T-helper 1 cell (primary cell): ENCODE data around the gene RPL10.
"Not testable (repeated sequence)": the region's sequence is repeated elsewhere in the genome, so short reads cannot be mapped to it uniquely, and the experiment has no call there.

ENCODE experiments used
- DNase-seq, 5 donors: peaks; one replicate each; pipeline ENCODE4 v3.0.0-alpha.2; 2012 to 2020

The RPL10 gene

DNA sequence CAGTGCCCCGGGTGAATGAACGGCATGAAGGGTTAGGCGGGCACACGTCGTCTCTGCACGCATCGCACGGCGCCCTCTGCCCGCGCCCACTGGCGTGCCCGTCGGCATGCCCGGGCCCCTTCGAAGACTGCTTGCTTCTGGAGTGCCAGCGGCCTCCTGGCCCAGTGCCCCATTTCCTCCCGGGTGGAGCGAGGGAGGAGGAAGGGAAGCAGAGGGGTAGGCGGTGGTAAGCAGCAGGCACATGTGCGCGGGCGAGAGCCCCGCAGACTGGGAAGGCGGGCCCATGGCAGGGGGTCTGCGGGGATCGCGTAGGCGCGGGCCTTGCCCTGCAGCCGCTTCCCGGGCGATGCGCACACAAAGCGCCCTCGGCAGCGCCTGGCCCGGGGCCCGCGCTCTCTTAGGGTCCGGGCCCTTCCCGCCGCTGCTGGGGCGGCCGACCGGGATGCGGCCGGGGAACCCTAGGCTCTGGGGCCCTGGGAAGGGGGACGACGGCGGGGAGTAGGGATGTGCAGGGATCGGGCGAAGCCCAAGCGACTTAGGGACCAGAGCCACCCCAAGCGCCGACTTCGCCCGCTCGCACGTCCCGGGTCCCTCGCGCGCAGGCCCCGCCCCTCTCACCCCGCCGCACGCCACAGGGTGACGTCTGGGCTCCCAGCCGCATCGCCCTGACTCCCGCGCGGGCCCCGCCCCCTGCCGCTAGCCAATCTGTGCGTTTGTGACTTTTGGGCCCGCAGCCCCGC lies 19.9 kb upstream of the RPL10 start:
- peak in 2 of 5 donors; percentile 27 to 40 for DNase-seq

DNA sequence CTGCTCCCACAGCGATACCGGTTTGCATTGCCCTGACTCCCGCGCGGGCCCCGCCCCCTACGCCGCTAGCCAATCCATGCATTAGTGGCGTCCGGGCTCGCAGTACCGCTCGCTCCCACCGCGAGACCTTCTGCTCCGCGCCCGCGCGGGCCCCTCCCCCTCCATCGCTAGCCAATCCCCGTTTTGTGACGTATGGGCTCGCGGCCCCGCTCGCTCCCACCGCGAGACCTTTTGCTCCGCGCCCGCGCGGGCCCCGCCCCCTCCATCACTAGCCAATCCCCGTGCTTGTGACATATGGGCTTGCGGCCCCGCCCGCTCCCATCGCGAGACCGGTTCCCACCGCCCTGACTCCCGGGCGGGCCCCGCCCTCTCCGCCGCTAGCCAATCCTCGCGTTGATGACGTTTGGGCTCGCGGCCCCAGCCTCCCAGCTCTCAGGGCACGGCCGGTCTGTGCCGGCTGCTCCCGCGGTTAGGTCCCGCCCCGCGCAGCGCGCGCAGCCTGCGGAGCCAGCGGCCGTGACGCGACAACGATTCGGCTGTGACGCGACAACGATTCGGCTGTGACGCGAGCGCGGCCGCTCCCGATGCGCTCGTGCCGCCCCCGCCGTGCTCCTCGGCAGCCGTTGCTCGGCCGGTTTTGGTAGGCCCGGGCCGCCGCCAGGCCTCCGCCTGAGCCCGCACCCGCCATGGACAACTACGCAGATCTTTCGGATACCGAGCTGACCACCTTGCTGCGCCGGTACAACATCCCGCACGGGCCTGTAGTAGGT lies 19.2 kb upstream of the RPL10 start, which contains the start of gene EMD:
EMD (plus strand) TSS at position 497 of the 770 bp plus-strand sequence; CDS start at position 687, 190 bp downstream.
- peak; percentile 92 to 99 (median 94) for DNase-seq

DNA sequence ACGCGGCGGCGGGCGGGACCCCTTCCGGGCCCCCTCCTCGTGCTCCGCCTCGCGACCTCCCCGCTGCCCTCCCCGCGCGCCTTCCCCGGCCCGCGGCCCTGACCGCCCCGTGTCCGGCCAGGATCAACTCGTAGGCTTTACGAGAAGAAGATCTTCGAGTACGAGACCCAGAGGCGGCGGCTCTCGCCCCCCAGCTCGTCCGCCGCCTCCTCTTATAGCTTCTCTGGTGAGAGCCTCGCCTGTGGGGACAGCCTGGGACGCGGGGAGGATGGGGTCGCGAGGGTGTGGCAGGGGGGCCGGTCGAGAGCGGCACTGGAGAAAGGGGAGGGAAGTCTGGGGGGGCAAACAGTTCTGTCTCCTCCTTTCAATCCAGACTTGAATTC lies 18.6 kb upstream of the RPL10 start:
- no peak for DNase-seq

DNA sequence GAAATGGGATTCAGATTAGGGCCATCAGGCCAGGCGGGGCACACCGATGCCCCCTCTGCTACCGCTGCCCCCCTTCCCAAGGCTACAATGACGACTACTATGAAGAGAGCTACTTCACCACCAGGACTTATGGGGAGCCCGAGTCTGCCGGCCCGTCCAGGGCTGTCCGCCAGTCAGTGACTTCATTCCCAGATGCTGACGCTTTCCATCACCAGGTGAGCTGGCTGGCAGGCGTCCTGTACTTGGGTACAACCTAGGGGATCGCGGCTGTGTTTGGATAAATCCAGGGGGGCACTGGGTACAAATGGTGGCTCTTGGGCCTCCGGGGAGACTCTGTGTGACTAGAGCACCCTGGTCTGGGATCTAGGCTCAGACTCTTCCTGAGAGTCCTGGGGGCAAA lies 18.0 kb upstream of the RPL10 start:
- DNase-seq, result no peak

DNA sequence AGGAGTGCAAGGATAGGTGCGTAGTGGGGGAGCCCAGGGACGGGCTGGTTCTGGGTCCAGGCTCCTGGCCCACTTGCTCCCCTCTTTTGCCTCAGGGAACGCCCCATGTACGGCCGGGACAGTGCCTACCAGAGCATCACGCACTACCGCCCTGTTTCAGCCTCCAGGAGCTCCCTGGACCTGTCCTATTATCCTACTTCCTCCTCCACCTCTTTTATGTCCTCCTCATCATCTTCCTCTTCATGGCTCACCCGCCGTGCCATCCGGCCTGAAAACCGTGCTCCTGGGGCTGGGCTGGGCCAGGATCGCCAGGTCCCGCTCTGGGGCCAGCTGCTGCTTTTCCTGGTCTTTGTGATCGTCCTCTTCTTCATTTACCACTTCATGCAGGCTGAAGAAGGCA lies 17.4 kb upstream of the RPL10 start:
- no peak for DNase-seq

DNA sequence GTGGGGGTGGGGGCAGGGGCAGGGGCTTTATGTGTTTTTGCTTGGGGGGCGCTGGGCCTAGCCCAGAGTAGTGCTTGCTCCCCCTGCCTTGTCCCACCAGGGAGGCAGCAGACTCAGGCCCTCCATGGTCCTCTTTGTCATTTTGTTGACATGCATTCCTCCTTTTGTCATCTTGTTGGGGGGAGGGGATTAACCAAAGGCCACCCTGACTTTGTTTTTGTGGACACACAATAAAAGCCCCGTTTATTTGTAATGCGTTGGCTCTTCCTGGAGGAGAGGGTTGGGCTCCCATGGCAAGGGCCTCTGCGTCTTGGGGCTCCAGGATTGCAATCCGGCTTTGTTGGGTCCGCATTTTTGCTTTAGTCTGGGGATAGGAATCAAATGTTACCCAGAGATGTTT lies 16.9 kb upstream of the RPL10 start:
- no peak for DNase-seq

DNA sequence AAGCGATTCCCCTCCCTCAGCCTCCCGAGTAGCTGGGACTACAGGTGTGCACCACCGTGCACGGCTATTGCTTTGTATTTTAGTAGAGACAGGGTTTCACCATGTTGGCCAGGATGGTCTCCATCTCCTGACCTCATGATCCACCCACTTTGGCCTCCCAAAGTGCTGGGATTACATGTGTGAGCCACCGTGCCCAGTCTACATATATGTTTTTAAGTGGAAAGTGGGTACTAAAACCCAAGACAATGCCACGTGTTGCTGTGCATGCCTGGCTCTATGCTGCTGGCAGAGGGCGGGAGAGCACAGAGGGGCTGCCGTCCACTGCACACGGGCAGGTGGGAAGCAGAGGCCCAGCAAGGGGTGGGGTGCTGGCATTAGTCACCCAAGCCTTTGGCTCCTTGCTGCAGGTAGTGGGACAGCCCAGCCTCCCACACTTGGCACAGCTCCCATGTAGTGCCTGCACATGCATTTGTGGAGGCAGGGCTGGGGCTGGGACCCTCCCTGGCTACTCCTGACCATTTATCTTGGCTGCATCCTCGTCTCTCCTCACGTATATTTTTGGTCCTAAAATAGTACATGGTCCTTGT lies 15.6 kb upstream of the RPL10 start:
- no peak for DNase-seq

DNA sequence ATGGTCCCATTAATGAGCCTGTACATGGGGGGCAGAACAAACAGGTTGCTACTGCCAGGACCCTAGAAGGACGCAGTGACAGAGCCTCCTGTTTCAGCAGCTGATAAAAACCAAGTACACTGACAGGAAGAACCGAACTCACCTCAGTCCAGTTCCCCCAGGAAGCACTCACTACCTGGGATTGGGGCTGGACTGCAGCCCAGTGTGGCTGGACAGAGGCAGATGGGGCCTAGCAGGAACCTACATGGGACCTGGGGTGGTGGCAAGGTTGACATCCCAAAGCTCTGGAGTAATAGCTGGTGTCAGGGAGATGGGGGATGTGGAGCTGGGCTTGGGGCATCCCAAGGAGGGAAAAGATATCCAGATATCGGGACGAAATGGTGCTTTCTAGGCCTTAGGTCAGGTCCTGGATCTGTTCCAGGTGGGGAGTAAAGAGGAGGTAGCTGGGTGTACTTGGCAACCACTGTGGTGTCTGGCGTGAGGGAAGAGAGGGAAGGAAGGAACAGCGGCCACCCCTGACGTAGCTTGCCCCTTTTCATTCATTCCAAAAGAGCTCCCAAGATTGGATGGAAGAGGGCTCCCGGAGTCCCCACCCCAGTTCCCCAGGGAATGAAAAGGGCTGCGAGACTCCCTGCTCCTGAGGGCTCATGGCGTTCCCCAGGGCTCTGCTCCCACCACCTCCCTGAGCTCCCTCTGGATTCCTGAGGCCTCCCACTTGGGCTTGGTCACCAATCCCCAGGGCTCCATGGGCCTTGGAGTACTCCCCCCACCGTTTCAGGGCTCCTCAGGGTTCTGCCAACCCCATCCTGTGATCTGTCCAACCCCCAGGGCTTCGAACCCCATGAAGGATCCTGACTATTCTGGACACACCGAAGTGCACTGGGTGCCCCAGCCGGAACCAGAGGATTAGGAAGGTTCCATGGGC lies 14.6 kb upstream of the RPL10 start:
- no peak for DNase-seq

DNA sequence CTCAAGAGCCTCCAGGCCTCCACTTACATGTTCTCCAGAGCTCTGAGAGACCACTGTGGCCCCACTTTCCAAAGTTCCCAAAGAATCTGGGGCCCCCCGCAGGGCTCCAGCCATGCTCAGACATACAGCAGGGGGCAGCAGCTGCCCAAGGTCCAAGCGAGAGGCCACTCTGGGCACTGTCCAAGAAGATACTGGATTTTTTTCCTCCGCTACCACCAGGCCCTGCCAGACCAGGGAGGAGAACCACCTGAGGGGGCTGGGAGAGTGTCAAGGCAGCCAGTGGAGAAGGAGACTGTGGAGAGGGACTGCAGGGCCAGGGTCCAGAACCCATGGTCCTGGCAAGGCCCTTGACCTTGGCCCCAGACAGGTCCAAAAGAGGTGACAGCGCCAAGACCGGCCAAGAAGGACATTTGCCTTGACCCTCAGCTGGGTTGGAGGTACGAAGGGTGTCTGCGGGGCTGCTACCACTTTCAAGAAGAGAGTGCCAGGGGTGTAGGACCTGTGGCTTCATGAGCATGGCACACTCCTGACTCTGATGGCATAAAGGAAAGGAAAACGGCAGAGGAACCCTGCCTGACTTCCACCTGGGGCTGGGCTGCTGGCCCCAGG lies 13.8 kb upstream of the RPL10 start:
- no peak for DNase-seq

DNA sequence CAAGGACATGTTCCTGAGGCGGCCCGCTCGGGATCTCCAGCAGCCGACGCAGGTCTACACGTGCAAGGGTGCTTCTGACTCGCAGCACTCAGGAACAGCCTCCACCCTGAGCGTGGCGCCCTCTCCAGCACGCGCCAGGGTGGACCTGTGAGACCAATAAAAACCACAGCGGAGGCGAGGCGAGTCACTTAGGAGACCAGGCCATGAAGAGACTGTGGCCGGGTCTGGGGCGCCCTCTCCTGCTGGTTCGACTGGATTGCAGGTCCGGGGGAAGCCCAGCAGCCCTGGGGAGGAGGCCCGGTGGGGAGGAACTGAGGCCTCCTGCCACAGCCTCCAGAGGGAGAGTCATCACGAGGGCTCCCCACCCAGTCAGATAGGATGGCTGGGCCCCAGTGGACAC lies 10.1 kb upstream of the RPL10 start:
- not testable (repeated sequence) for DNase-seq

DNA sequence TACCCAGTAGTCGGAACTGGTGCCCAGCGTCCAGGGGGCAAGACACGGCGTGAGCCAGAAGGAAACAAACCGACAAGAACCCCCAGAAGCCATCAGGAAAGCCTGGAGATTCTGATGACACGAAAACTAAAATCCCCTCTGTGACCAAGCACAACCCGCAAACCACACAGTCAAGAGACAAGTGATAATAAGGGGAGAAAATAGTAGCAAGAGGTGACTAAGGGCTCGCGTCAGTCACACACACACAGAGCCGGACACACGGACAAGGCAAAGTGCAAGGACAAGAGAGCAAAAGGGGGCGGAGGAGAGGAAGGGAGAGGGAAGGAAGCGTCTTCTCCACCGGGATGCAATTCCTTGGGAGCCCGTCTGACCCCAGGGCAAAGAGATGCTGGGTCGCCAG lies 9.5 kb upstream of the RPL10 start:
- not testable (repeated sequence) for DNase-seq

DNA sequence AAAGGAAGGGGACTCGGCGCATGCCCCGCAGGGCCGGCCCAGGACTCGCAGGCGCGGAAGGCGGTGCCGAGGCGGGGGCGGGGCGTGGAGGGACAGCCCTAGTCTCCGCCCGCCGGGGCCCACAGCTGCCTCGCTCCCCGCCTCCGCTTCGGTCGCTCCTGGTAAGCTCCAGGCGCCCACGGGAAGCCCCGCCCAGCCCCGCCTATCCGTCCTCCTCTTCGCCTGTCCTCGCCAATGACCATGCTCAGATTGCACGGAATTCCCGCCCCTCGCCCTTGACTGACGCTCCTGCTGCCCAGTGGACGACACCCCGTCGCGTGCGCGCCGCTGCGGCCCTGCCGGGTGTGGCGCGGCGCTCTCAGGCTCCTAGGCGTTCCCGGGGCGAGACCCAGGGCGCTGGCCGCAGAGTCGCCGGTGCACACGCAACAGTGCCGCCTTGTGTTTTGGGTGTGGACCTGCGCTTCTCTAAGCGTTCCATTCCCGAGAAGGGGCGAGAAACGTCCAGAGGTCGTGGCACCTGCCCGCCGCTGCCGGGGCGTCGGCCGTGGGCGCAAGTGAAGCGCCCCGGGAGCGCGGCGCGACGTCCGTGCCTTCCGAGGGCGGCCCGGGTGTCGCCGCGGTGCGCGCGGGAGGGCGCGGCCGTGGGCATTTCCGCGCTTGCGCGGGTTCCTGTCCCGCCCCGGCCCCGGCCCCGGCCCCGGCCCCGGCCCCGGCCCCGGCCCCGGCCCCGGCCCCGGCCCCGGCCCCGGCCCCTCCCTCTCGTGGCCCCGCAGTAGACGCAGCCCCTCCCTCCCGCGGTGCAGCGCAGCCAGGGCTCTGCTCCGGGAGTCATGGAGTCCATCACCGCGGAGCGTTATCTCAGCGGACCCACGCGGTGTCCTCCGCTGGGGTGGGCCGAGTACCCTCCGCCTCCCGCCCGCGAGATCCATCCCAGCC lies 8.1 kb upstream of the RPL10 start:
- not testable (repeated sequence) for DNase-seq

DNA sequence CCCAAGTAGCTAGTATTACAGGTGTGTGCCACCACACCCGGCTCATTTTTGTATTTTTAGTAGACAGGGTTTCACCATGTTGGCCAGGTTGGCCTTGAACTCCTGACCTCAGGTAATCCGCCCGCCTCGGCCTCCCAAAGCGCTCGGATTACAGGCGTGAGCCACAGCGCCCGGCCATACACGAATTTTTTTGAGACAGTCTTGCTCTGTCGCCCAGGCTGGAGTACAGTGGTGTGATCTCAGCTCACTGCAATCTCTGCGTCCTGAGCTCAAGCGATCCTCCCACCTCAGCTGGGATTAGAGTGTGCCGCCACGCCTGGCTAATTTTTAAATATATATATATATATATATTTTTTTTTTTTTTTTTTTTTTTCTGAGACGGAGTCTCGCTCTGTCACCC lies 1.8 kb upstream of the RPL10 start:
- DNase-seq, result not testable (repeated sequence)

DNA sequence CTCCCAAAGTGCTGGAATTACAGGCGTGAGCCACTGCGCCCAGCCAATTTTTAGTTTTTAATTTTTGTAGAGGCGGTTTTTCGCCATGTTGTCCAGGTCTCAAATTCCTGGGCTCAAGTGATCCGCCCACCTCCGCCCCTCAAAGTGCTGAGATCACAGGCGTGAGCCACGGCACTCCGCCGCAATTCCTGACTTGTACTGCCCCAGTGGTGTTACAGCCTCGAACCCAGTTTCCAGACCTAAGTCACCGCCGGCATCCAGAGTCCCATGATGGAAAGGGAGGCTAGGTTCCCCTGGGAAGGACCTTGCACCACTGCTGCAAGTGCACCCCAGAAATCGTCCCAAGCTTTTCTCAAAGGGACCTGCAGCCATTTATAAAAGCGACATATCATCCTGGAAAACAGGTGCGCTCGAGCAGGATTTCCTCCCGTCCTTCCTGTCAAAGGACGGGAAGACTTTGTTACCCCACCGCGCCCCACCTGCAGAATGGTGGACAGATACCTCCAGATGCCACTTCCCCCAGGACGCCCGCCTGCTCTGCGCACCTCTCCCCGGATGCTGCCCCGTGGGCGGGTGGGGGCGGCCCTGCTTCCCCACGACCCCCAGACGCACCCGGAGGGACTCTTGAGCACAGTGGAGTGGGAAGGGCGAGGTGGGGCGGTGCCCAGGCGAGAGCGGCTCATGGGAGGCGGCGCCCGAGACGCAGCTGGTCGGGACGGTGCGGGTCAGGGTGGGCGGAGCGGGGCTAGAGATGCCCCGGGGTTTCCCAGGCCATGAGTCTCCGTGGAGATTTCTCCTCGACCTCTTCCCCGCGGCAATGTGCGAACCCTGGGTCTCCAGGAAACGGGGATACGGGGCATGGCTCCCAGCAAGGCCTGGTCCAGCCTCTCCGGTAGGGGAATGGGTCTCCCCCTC lies 947 bp upstream of the RPL10 start:
- DNase-seq, result peak in 3 of 5 donors; percentile 26 to 68 (median 29)

DNA sequence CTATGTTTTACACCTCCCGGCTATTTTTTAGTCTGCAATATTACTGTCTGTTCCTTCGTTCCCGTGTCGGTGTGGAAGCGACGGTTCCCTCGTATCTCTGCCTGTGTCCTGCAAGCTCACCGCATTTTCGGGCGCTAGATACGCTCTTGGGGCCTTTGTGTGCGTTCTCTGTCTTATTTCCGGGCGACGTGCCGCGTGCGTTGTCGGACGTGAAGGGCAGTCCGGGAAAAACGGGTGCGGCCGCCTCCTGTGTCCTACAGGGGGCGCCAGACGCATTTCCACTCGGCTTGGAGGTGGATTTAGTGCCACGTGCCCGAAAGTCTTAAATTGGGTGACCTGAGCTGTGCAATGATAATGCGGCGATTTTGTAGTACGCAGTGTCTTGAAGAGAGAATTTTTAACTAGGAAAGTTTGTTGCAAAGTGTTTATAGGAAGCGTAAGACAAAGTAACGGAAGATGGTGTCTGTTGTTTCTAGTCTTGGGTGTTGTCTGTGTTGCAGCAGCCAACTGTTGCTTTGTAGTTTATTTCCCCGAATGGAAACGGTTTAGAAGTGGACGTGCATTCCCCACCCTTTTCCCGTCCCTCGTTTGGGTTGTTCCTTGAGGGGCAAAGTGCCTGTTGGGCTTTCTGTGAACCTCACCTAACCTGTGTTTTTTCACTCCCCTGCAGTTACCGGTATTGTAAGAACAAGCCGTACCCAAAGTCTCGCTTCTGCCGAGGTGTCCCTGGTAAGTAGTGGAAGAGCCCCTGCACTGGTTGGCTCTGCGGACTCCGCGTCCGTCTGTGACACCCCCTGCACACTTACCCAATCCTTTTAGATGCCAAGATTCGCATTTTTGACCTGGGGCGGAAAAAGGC lies 720 bp downstream of the RPL10 start:
- DNase-seq, result peak; percentile 60 to 88 (median 71)

DNA sequence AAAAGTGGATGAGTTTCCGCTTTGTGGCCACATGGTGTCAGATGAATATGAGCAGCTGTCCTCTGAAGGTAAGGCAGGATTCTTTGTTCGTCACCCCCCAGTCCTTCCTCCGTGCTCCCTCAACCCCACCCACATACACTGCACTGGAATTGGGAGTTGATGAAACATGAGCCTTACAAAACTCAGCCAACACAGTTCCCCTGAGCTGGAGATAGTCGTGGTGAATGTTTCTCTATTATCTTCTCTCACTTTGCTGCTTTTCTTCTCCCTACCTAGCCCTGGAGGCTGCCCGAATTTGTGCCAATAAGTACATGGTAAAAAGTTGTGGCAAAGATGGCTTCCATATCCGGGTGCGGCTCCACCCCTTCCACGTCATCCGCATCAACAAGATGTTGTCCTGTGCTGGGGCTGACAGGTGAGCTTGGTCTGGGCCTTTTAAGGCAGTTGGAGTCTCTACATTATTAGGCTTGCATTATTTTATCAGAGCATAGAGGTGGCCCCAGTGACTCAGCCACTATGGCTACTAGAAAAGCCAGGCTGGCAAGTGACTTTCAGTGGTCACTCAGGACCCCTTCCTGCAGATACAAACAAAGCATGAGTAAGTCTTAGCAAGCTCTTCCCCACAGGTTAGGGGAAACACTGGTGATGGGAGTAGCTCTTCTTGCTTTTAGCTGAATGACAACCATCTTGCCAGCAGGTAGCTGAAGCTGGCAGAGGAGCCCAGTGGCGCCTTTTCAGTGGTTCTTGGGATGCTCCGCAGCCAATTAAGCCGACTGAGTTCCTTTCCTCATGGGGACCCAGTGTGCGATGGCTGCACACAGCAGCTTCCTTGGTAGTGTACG lies 1.6 kb downstream of the RPL10 start:
- peak in 1 of 5 donors; percentile 14 for DNase-seq

DNA sequence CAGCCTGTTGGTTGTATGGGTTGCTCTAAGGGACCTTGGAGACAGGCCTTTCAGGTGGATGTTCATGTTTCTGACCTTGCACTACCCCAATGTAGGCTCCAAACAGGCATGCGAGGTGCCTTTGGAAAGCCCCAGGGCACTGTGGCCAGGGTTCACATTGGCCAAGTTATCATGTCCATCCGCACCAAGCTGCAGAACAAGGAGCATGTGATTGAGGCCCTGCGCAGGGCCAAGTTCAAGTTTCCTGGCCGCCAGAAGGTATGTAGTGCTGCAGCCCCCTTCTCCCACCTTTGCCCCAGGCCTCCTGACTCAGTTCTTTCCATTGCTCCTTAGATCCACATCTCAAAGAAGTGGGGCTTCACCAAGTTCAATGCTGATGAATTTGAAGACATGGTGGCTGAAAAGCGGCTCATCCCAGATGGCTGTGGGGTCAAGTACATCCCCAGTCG lies 2.2 kb downstream of the RPL10 start:
- DNase-seq, result not testable (repeated sequence)
